Suprapubic skin (tissue), 4 donors: ENCODE data around the gene E4F1.
"Not testable (repeated sequence)": the region's sequence is repeated elsewhere in the genome, so short reads cannot be mapped to it uniquely, and the experiment has no call there.

ENCODE experiments used
- POLR2A ChIP-seq, 2 donors: fragments of 450-650 bp; IDR thresholded peaks; one replicate each; pipeline ENCODE4 v1.6.1; 2017; ENCODE audit warnings: antibody characterized with exemption in 2 of 2, mild to moderate bottlenecking in 2 of 2, moderate library complexity in 2 of 2
- POLR2AphosphoS5 ChIP-seq, 3 donors: sonication (generic); formaldehyde crosslinking; IDR thresholded peaks; one replicate each; pipeline ENCODE4 v1.6.1; 2017; ENCODE audit warnings: antibody characterized with exemption in 3 of 3
- TF ChIP-seq, protein P1 (sequence below), 2 donors: fragments of 200-600 bp in 1 of 2; fragments of 450-650 bp in 1 of 2; sonication (generic) in 1 of 2; IDR thresholded peaks; one replicate each; pipeline ENCODE4 v1.5.1; 2016 to 2019; ENCODE audit warnings: antibody characterized with exemption in 2 of 2, mild to moderate bottlenecking in 1 of 2, moderate library complexity in 1 of 2

DNA sequence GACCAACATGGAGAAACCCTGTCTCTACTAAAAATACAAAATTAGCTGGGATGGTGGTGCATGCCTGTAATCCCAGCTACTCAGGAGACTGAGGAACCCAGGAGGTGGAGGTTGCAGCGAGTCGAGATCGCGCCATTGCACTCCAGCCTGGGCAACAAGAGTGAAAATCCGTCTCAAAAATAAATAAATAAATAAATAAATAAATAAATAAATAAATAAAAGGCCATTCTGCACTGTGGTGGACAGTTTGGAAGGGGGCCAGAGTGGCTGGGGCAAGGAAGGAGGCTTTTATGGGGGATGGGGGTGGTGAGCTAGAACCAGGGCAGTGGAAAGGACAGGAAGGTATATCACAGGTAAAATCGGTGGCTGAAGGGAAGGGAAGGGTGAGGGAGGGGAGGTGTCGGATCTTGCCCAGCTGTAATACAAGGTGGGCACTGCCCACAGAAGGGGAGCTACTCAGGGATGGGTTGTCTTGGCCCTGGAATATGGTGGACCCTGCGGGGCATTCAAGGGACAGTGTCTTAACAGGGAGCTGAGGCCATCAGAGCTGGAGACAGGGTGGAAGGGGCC, 20.2 kb upstream of the E4F1 start:
- TF ChIP-seq, protein P1, sequence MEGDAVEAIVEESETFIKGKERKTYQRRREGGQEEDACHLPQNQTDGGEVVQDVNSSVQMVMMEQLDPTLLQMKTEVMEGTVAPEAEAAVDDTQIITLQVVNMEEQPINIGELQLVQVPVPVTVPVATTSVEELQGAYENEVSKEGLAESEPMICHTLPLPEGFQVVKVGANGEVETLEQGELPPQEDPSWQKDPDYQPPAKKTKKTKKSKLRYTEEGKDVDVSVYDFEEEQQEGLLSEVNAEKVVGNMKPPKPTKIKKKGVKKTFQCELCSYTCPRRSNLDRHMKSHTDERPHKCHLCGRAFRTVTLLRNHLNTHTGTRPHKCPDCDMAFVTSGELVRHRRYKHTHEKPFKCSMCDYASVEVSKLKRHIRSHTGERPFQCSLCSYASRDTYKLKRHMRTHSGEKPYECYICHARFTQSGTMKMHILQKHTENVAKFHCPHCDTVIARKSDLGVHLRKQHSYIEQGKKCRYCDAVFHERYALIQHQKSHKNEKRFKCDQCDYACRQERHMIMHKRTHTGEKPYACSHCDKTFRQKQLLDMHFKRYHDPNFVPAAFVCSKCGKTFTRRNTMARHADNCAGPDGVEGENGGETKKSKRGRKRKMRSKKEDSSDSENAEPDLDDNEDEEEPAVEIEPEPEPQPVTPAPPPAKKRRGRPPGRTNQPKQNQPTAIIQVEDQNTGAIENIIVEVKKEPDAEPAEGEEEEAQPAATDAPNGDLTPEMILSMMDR (IDR thresholded peaks at IDR 0.05): not testable (repeated sequence)
- not testable (repeated sequence) for TF ChIP-seq POLR2AphosphoS5, POLR2A (IDR thresholded peaks at IDR 0.05)
